NCI-H146 (cell line): Measurements from ENCODE around the gene TNS1.
"Not testable (repeated sequence)": the region's sequence is repeated elsewhere in the genome, so short reads cannot be mapped to it uniquely, and the experiment has no call there.

Experiments used
- DNase-seq: peaks from one replicate; lab custom pipeline; 2025; lab: John Stamatoyannopoulos, UW

TNS1 gene

GRCh38 chr2:217812170-217812569, 190.6 kb downstream of the TNS1 start:
- no peak for DNase-seq

- DNase-seq = no peak
These were observed 192.5 kb downstream of the TNS1 start for GRCh38 chr2:217810260-217810659.

- DNase-seq = no peak
These were observed 193.1 kb downstream of the TNS1 start for GRCh38 chr2:217809736-217810135.

GRCh38 chr2:217808967-217809366, 193.8 kb downstream of the TNS1 start:
- DNase-seq = not testable (repeated sequence)

GRCh38 chr2:217808326-217808725, 194.5 kb downstream of the TNS1 start:
- DNase-seq = no peak

GRCh38 chr2:217807753-217808152, 195.0 kb downstream of the TNS1 start:
- DNase-seq = no peak

- no peak for DNase-seq
These were observed 195.8 kb downstream of the TNS1 start for GRCh38 chr2:217807025-217807424.

- no peak for DNase-seq
These were observed 196.4 kb downstream of the TNS1 start for GRCh38 chr2:217806482-217806765.

- no peak for DNase-seq
These were observed 196.9 kb downstream of the TNS1 start for GRCh38 chr2:217805668-217806481.

GRCh38 chr2:217804791-217805667, 197.8 kb downstream of the TNS1 start:
- no peak for DNase-seq

- DNase-seq = no peak
These were observed 198.5 kb downstream of the TNS1 start for GRCh38 chr2:217804338-217804737.

- DNase-seq = no peak
These were observed 199.2 kb downstream of the TNS1 start for GRCh38 chr2:217803653-217803960.

- DNase-seq = no peak
These were observed 199.7 kb downstream of the TNS1 start for GRCh38 chr2:217802876-217803652.

GRCh38 chr2:217802266-217802665, 200.5 kb downstream of the TNS1 start:
- DNase-seq = no peak

- no peak for DNase-seq
These were observed 201.1 kb downstream of the TNS1 start for GRCh38 chr2:217801711-217802110.

- no peak for DNase-seq
These were observed 201.7 kb downstream of the TNS1 start for GRCh38 chr2:217801115-217801531.

GRCh38 chr2:217800433-217801114, 202.2 kb downstream of the TNS1 start:
- DNase-seq = no peak

GRCh38 chr2:217799563-217800432, 203.0 kb downstream of the TNS1 start:
- no peak for DNase-seq

- no peak for DNase-seq
These were observed 203.8 kb downstream of the TNS1 start for GRCh38 chr2:217798743-217799562.

GRCh38 chr2:217798191-217798590, 204.6 kb downstream of the TNS1 start:
- no peak for DNase-seq
